HG02798 (cell line): ENCODE results near the gene ADRA1B.

ENCODE experiments used
- ATAC-seq: cut with Tn5 transposase; IDR thresholded peaks from one replicate; pipeline ENCODE4 v1.9.1; 2021; ENCODE audit warnings: mild to moderate bottlenecking; ENCODE audit not compliant: unreplicated experiment, poor library complexity

The ADRA1B gene

DNA sequence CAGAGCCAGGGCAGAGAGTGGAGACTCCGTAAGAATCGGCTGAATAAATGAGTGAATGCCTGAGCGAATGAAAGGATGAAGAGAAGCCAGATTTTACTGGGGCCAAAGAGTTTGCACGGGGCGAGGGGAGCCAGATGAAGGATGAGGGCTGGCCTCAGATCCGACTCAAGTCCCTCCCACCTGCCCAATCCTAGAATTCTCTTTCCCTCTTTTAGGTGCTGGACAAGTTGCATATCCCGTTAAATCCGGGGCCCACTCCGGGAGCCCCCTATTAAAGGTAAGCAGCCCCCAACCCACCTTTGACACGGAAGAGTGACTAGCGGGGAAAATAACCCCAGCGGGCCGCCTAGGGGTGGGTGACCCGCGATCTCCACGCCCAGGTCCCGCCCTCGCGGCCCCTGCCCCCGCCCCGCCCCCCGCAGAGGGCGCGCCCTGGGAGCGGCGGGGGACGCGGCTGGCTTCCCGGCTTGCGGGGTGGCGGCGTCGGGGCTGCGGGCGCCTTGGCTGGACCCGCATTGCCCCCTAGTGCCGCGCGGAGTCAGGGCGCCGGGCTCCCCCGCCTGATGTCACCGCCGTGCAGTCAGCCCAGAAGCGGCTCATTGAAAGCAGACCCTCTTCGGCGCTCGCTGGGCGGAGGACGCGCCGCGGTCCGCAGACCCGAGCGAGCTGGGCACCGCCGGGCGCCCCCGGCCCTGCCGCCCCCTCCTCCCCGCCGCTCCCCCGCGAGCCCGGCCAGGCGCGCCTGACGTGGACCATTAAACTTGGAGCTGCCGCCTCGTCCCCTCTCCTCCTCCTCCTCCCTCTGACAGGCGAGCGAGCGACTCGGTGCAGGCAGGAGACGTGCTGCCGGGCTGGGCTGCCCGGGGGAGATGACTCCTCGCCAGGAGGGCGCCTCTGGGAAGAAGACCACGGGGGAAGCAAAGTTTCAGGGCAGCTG is at the start of gene ADRA1B:
ADRA1B (plus strand) TSS at position 579 of the 937 bp plus-strand sequence. CDS start 424 bp downstream, outside the sequence.
- peak; percentile 71 for ATAC-seq

DNA sequence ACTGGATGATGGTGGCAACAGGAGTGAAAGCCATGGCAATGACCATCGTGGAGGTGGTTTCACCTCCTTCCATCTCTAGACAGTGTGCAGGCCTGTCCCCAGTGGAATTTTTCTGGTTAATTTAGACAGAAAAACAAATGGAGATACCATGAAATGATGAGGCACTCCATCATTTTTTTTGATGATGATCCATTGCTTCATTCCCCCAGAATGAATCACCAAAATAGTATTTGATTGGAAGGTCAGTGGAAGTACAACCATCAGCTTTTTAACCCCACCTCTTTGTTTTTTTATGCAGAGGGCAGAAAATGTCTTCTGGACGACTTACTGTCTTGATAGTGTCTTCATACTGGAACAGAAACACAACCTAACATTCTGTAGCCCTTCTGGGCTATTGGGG is 42.6 kb upstream of the ADRA1B start:
- no peak for ATAC-seq

DNA sequence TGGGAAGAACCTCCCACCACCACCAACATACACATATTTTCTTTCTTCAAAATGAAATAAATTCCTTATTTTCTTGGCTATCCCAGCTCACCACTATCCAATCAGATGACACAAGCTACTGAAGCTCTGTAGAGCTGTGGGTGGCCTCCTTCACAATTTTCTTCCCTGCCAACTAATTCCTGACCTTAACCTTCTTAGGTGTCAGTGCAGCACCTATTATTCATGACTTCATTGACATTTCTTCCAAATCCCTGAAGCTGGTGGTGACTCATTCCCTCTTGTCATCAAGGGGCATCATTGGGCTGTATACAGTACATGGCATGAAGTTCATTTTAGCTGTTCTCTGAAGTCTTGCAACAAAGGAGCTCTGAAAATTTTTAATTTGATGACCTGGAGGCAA is 42.0 kb upstream of the ADRA1B start:
- ATAC-seq: no peak

DNA sequence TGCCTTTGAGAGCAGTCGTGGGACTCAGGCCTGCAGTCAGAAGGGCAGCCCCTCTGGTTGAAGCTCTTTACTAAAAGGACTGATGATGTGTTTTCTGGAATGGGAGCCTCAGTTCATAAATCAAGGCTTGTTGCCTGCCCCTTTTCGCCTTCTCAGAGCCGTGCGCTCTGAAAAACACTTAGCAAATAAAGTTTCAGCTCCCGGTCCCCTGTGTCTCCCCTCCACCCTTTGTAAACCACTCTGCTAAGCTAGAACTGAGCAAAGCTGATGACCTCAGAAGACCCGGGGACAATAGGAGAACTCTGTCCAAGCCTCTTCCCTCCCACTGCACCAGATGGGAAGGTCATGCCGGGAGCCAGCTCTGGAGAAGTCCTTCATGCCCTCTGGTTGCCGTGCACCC is 39.3 kb upstream of the ADRA1B start:
- no peak for ATAC-seq

DNA sequence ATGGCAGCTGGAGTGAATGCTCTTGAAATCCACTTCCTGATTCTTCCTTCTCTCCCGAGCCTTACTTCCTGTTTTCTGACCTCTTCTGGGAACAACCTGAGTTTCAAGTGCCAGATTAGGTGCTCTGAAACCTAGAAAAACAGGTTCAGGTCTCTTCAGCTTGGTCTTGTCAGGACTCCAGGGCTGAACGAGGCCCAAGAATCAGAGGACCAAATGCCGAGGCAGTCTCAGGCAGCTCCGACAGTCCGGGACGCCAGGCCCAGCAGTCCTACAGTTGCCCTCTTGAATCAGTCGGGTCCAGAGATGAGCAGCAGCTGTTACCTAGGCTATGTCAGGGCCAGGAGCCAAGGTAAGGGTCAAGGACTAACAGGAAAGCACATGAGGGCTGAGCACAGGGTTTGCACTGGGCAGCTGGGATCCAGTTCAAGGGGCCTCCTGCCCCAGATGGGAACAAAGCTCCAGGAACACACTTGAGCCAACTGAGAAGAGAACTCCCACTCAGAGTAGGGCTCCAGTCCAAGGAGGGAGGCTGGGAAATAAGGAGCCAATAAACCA is 38.3 kb upstream of the ADRA1B start:
- ATAC-seq: no peak

DNA sequence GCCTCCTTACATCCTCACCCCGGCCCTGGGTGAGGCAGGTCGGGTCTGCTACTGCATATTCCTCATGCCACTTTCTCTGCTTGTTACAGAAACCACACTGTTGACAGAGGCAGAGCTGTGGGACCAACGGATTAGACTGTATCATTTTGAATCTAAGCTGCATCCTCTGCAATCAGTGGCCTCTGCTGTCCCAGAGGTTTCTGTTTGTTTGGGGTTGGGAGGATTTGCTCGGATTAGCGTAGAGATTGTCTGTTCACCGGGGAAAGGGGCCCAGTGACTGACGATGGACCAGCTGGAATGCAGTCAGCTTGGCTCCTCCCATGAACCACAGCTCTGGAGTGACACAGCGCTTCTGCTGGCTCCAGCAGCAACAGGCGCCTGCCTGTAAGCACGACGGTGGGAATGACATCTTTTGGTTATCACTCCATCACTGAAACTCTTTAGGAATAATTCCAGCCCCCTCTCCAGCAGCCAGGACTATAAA is 37.3 kb upstream of the ADRA1B start:
- no peak for ATAC-seq

DNA sequence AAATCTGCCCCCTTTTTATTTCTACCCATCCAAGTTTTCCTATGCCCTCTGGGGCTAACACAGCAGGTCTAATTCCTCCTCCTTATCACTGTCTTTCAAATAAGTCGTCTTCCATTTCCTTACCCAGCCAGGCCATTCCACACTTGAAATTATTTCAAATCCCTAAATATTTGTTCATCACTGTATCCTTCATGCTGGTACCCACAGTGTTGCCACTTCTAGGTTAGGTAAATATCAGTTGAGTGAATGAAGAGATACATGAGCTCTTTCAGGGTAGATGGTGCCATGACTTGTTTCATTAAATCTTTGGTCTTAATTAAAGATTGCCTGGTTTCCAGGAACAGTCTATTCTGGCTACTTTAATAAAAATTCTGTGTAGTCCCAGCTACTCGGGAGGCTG is 35.6 kb upstream of the ADRA1B start:
- no peak for ATAC-seq

DNA sequence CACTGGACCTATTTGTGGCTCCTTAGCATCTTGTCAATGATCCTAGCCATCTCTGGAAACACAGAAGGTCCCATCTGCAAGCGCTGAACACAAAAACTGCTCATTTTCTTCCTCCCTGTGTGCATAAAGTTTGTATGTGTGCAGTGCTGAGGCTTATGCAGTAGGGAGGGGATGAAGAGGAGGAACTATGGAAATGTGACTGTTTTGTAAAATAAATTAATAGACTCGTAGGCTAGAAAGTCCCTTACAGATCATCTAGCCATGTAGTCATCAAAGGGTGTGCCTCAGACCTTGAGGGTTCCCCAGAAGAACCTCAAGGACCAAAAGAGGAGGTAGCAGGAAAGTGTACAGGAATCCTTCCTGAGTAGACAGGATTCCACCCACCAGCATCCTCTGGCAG is 34.3 kb upstream of the ADRA1B start:
- no peak for ATAC-seq

DNA sequence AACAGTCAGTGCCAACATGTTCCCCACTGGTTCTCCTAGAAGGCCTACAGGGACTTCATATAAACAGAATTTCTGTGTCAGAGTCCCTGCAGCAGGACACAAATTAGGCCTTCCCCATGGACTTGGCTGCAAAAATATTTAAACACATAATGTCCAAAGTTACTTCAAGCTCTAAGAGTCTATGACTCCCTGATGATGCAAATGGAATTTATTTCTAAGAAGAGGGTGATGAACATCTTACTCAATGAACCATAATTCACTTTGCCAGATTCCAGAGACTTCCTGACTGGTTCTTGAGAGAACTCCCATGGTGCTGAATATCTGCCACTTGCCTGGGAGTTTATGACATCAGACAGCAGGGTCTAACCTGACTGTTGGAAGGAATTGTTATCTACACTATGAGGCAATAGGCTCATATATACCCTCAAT is 32.7 kb upstream of the ADRA1B start:
- no peak for ATAC-seq

DNA sequence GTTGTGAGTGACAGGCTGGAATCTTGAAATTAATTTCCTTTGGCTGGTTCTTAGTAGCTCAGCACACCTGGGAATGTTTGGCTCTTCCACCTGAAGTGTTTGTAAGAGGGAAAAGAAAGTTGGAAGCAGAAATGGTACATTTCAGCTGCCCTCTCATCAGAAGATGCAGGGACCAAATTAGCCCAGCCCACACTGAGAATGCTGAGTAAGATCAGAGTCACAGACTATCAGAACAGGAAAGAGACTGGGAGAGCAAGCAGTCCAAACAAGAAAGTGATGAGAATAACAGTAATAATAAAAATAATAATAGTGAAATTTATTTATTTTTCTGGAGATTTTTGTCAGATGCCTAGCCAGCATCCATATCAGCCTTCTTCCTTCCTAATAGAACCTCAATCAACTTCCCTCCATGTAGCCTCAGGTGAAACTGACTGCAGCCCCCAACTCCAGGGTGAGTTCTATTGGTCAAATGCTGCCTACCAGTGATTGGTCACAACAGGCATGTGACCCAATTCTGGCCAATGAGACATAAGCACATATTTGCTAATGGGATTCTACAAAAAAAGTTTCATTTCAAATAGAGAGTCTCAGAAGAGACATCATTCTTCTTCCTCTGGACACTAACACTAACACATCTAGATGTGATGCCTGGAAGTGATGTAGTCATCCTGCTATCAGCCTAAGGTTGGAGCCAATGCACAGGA is 31.2 kb upstream of the ADRA1B start:
- no peak for ATAC-seq

DNA sequence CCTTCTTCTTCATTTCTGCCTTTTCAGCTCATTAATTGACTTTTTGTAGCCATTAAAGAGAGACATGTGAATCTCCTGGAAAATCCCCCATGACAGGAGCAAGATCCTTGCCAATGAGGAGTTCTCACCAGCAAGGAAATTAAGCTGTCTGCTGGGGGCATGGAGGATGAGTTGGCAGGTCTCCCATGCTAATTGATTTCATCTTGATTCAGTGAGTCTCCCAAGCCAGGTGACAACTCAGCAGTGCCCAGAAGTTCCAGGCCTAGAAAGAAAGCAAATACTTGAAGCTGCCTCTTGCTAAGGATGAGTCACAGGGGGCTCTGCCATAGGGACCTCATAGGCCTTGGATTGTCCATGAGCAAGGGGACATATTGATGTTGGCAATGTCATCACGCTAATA is 30.0 kb upstream of the ADRA1B start:
- ATAC-seq: no peak

DNA sequence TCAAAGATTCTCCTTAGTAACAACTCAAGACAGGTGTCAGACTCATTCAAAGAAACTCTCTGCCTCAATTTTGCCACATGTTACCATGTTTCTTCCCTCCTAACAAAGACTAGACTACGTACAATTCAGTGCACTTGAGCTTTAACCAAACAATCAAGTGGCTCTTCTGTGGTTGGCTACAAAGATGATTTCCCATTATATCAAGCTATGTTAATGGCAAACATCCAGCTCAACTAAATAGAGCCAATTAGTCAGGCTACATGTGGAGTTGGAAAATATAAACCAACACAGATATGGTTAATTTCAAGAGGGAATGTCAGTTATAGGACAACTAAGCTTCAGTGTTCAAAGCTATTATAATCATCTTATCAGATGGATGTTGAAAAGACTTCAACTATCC is 29.2 kb upstream of the ADRA1B start:
- ATAC-seq: no peak

DNA sequence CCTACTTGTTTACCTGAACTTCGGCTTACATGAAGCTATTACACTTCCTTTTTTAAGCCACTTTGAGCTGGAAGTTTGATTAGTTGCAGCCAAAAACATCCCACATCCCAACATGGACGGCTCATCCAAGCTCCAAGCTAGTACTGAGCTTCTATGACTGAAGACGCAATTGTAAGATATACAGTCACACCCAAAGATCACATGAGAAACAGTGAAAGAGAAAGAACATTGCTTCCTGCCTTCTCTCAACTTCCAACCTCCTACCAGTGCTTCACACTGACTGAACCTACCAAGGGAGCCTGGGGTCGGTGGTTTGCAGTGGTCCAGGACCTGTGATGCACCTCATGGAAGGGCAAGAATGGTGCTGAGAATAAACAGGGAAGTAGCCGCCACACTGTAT is 27.4 kb upstream of the ADRA1B start:
- no peak for ATAC-seq

DNA sequence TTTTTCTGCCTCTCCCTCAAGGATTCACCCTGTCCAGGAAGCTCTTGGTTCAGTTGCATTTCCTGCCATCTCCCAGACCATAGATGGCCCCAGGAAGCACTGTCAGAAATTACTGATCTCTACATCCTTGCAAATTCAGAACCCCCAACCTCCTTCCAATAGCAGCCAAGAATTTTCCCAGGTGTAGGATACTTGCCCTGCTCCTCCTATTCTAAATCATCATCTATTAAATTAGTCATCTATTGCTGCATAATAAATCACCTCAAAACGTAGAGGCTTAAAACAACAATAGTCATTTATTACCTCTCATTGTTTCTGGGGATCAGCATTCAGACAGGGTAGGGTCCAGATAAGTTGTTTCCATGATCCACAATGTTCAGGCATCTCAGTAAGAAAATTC is 26.1 kb upstream of the ADRA1B start:
- no peak for ATAC-seq

DNA sequence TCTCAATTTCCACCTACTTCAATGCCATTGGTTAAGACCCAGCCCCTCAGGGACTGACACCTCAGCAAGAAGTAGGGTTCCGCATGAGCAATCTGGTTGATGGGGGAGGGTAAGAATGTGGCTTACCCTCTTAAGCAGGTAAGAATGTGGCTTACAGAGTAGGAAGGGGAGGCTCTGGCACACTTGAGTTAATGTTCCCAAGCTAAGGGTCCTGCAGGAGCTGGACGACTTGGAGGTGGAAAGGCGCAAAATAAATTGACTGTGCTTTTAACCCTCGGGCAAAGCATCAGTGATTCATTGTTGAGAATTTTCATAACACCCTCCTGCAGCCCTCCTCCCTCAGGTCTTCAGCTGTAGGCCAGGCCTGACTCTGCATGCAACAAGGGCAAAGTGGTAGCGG is 24.9 kb upstream of the ADRA1B start:
- no peak for ATAC-seq

DNA sequence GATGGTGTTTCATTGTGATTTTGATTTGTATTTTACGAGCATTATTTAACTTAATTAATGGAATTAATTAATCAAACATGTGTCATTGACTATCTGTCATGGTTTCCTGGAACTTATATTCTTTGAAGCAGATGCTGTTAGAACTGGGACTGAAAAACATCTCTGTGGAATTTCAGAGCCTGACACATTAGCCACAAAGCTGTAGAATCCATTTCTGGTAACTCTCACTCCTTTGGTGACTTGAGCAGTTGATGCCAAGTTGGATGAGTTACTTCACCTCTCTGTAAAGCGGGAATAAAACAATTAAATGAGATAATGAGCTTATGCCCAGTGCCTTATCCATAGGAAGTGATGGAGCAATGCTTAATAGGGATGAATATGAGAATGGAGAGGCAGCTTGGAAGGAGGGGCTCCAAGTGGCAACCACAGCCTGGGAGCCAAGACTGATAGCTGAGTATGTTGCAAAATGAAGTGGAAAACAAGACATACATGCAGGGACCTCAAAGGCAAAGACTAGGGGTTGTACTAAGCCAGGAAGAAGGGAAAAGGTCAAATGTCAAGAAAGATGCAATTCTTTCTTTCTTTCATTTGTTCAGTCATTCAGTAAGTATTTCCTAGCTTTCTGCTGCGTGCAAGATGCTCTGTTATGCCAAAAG is 23.1 kb upstream of the ADRA1B start:
- ATAC-seq: no peak

DNA sequence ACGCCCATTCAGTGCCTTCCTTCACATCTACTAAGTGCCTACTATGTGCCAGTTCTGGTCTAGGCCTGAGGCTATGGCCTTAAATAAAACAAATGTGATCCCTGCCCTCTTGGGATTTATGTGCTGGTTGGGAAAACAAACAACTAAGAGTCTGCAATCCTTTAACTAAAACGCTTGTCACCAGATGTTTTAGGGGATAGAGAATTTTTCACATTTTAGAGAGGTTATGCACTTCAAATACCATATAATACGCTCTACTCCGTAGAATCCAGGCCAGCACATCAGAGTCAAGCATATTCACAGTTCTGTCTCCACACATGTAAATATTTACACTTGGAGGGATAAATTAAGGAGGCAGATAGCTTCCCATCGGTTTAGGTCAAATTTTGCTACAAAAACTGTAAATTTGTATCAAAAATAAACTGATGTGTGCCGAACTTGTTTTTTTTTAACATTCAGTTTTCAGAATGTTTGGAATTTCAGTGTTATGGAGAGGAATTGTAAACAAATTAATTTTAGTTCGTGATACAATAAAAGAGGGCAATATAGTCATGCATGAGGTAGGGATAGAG is 22.0 kb upstream of the ADRA1B start:
- no peak for ATAC-seq

DNA sequence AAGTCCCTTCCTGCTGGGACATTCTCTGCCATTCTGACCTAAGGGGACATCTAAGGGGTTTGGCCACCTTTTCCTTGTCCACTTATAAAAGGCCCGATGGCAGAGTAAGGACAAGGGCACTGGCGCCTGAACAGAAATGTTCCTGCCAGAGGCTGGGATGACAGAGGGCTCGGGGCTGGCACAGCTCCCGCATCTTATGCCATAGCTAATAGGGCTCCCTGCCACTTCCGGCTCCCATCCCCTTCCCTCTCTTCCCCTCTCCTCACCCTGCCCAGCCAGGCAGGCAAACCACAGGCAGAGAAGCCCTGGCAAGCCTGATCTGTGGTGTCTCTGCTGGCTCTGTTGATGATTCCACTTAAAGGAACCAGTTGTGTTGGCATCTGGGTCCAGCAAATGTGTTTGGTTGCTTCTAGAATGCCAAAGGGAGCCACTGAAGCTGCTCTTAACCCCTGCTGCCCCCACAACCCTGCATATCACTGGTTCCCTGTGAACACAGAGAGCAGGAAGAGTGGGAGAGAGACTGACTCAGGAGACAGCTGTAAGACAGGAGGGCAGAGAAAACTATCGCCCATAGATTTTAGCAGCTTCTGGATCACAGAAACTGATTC is 18.4 kb upstream of the ADRA1B start:
- ATAC-seq: no peak

DNA sequence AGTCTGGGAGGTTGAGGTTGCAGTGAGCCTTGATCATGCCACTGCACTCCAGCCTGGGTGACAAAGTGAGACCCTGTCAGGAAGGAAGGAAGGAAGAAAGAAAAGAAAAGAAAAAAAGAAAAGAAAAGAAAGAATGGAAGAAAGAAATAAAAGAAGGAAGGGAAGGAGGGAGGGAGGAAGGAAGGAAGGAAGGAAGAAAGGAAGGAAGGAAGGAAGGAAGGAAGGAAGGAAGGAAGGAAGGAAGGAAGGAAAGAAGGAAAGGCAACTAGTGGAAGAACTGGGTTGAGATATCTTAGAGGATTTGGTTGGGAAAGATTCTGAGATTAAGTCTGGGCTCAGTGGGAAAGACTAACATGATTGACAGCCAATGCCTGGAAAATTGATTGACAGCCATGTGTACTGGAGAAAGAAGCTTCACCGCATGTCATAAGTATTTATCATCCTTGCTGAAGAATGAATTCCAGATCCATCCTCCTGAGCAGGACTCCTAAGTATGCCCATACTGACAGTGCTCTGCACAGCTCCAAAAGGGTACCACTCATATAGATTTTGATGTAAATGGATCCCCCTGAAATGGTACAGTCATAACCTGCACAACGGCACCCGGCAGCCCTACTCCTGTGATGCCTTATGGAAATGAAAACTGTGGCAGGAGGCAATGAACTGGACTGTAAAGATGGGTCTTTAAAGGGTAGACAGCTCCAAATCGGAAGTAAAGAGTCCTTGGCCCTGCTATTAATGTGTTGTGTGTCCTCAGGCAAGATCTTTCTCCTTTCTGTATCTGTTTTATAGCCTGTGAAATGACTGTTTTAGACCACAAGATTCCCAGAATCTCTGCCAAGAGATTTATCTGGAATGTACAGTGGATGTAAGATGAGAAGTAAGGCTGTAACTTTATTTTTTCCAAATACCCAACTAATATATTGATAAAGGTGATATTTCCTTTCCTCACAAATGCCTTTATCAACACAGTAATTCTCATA is 16.9 kb upstream of the ADRA1B start:
- no peak for ATAC-seq
